Measurements from ENCODE around the gene CPPED1.
A peak's percentile ranks its signal among the peaks of the same experiment; 100 is the strongest.
"Not testable (repeated sequence)": the region's sequence is repeated elsewhere in the genome, so short reads cannot be mapped to it uniquely, and the experiment has no call there.

The CPPED1 gene

GRCh38 chr16:12833926-12834325 lies 30.2 kb upstream of the CPPED1 start:
- TF ChIP-seq CTCF (IDR thresholded peaks at IDR 0.05; ENCODE audit: low read depth, low read length, missing control alignments), result no peak
- no peak for DNase-seq (ENCODE audit: low read depth)
- H3K4me3 ChIP-seq (ENCODE audit: low read depth, low read length), result no peak overlapping the region
- in situ Hi-C loops (cut with HindIII; ENCODE audit: low sequenced_read_pairs), result no loop called here

- in situ Hi-C loops (cut with HindIII; ENCODE audit: low sequenced_read_pairs), result no loop called here
- TF ChIP-seq CTCF (IDR thresholded peaks at IDR 0.05; ENCODE audit: low read depth, low read length, missing control alignments), result no peak
- DNase-seq (ENCODE audit: low read depth), result no peak
- H3K4me3 ChIP-seq (ENCODE audit: low read depth, low read length), result no peak overlapping the region
Observed at GRCh38 chr16:12829096-12829888, 25.6 kb upstream of the CPPED1 start.

GRCh38 chr16:12828206-12828605 lies 24.5 kb upstream of the CPPED1 start:
- no peak for DNase-seq (ENCODE audit: low read depth)
- H3K4me3 ChIP-seq (ENCODE audit: low read depth, low read length), result no peak overlapping the region
- in situ Hi-C loops (cut with HindIII; ENCODE audit: low sequenced_read_pairs), result no loop called here
- no peak for TF ChIP-seq CTCF (IDR thresholded peaks at IDR 0.05; ENCODE audit: low read depth, low read length, missing control alignments)

GRCh38 chr16:12826559-12826958 lies 22.9 kb upstream of the CPPED1 start:
- H3K4me3 ChIP-seq (ENCODE audit: low read depth, low read length), result no peak overlapping the region
- no peak for TF ChIP-seq CTCF (IDR thresholded peaks at IDR 0.05; ENCODE audit: low read depth, low read length, missing control alignments)
- in situ Hi-C loops (cut with HindIII; ENCODE audit: low sequenced_read_pairs), result no loop called here
- no peak for DNase-seq (ENCODE audit: low read depth)

- in situ Hi-C loops (cut with HindIII; ENCODE audit: low sequenced_read_pairs), result no loop called here
- TF ChIP-seq CTCF (IDR thresholded peaks at IDR 0.05; ENCODE audit: low read depth, low read length, missing control alignments), result peak; percentile 76
- no peak overlapping the region for H3K4me3 ChIP-seq (ENCODE audit: low read depth, low read length)
- DNase-seq (ENCODE audit: low read depth), result peak; percentile 11
Observed at GRCh38 chr16:12819126-12820117, 15.7 kb upstream of the CPPED1 start.

- TF ChIP-seq CTCF (IDR thresholded peaks at IDR 0.05; ENCODE audit: low read depth, low read length, missing control alignments), result no peak
- H3K4me3 ChIP-seq (ENCODE audit: low read depth, low read length), result no peak overlapping the region
- in situ Hi-C loops (cut with HindIII; ENCODE audit: low sequenced_read_pairs), result no loop called here
- DNase-seq (ENCODE audit: low read depth), result no peak
Observed at GRCh38 chr16:12818326-12818725, 14.6 kb upstream of the CPPED1 start.

- DNase-seq (ENCODE audit: low read depth); H3K4me3 ChIP-seq (ENCODE audit: low read depth, low read length); in situ Hi-C loops (cut with HindIII; ENCODE audit: low sequenced_read_pairs): not testable (repeated sequence)
Observed at GRCh38 chr16:12816791-12817214, 13.1 kb upstream of the CPPED1 start.

Measured in astrocyte of the cerebellum (primary cell).